Muscle layer of colon (tissue), 2 donors: ENCODE data around the gene CDYL2.

Source experiments
- H3K27ac ChIP-seq: one replicate; pipeline ENCODE4 v1.7.0; 2013; ENCODE audit warnings: low read depth, mild to moderate bottlenecking, low read length, moderate library complexity
- H3K27me3 ChIP-seq, 2 donors: one replicate each; pipeline ENCODE4 v1.7.0; 2013; ENCODE audit warnings: low read length in 2 of 2, mild to moderate bottlenecking in 2 of 2; ENCODE audit not compliant: insufficient read depth in 2 of 2, control insufficient read depth in 1 of 2
- H3K36me3 ChIP-seq: one replicate; pipeline ENCODE4 v1.7.0; 2013; ENCODE audit warnings: mild to moderate bottlenecking, low read length; ENCODE audit not compliant: insufficient read depth
- H3K4me1 ChIP-seq: one replicate; pipeline ENCODE4 v1.7.0; 2013; ENCODE audit warnings: mild to moderate bottlenecking, low read length; ENCODE audit not compliant: insufficient read depth
- H3K4me3 ChIP-seq, 2 donors: one replicate each; pipeline ENCODE4 v1.7.0; 2013; ENCODE audit warnings: low read length in 2 of 2, low read depth in 1 of 2, mild to moderate bottlenecking in 1 of 2, moderate library complexity in 1 of 2
- H3K9ac ChIP-seq: one replicate; pipeline ENCODE4 v1.7.0; 2013; ENCODE audit warnings: low read length
- H3K9me3 ChIP-seq: one replicate; pipeline ENCODE4 v1.7.0; 2013; ENCODE audit warnings: mild to moderate bottlenecking, low read length
- donor health status: abdominal sarcoma.
- donor health status: Adenocarcinoma of cecum.

The CDYL2 gene, protein sequence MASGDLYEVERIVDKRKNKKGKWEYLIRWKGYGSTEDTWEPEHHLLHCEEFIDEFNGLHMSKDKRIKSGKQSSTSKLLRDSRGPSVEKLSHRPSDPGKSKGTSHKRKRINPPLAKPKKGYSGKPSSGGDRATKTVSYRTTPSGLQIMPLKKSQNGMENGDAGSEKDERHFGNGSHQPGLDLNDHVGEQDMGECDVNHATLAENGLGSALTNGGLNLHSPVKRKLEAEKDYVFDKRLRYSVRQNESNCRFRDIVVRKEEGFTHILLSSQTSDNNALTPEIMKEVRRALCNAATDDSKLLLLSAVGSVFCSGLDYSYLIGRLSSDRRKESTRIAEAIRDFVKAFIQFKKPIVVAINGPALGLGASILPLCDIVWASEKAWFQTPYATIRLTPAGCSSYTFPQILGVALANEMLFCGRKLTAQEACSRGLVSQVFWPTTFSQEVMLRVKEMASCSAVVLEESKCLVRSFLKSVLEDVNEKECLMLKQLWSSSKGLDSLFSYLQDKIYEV

DNA sequence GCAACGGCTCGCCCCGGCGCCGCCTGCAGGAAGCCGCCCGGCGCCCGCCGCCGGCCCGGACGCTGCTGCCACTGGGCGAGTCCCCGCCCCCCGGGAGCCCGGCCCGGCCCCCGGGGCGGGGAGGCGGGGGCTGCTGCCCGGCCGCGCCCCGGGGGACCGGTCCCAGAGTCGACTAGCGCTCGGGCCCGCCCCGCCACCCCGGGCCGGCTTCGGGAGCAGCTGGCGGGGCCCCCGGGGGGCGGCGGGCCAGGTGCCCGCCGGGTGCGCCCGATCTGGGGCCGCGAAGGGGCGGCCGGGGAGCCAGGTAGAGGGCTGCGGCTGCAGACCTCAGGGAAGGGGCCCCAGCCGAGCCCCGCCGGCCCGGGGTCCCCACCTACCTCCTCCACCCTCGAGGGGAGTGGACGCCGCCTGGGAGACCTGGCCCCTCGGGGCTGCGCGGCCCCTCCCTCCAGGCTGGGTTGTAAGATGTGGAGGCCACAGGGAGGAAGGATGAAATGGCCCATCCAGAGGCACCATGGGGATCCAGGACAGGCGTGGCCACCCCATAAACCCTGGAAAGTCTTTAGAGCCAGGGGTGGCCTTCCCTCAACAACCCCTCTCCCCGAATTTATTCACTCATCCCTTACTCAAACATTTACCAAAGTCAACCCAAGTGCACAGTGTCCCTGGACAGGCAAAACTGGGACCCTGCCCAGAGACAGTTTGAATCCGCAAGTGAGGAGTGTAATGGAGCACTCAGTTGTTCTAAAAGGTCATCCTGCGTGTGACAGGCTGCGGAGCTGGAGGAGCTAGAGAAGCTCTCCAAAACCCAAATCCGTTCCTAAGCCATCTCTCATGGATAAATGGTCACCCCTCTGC, at the start of gene CDYL2:
Gene CDYL2, minus strand, starts transcription at position 73 of the 858 bp plus-strand sequence. CDS start 425 bp downstream, outside the sequence.
- Histone ChIP-seq H3K4me3 (peak within 1 kb of the TSS in 1 of 2 donors; percentile 36), H3K27ac (no peak within 1 kb of the TSS), H3K36me3 (no peaks in the 10 kb centered on the region), H3K27me3 (peaks cover 0 to 9% of the 10 kb centered on the region in 2 donors), H3K9ac (no peak within 1 kb of the TSS), H3K9me3 (no peaks in the 10 kb centered on the region), H3K4me1 (peaks cover 5% of the 10 kb centered on the region)

DNA sequence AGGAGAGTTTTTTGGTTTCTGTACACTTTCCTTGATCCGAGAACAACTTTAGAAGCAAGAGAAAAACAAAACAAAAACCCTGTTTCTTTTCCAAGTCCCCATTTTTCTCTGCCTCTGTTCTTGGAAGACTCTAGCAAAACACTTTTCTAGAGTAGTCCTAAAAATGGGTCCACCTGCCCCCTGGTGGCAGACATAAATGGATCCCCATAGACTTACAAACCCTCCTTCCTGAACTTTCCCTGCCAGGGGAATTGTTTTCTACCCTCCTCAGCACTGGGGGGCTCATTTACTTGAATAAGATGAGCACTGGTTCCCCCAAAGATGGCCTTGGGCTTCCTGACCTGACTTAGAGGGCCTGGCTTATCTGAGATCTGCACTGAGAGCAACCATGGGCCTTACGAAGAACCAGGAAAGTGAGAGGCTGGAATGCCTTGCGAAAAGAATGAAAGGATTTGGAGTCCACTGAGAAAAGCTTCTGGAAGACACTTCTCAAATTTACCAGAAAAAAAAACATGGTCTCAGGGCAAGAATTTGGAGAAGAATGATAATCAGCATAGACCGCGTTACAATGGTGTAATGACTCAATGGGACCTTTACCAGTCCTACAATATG, 48.0 kb upstream of the CDYL2 start:
- Histone ChIP-seq H3K9me3 (no peaks in the 10 kb centered on the region), H3K27ac (no peak overlapping the region), H3K9ac (no peak overlapping the region), H3K4me1 (no peaks in the 10 kb centered on the region), H3K27me3 (no peaks in the 10 kb centered on the region), H3K4me3 (no peak overlapping the region), H3K36me3 (no peaks in the 10 kb centered on the region)

DNA sequence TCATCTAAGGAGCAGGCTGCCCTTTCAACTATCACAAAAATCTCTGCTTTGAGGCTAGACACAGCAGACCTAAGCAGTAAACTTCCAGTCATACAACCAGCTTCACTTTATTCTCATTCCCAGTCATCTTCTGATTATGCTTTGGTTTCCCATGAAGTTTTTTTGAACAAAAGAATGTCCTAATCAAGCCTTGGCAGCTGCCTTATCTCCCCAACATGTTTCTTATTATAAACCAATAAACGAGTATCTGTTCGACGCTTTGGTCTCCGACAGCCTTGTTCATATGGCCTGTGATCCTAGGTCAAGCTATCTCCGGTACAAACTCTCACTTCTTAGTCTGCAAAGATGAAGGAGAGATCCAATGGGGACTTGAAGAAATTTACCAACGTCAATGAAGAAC, 47.4 kb upstream of the CDYL2 start:
- no peak overlapping the region for H3K9ac ChIP-seq
- no peak overlapping the region for H3K27ac ChIP-seq
- H3K9me3 ChIP-seq, result no peaks in the 10 kb centered on the region
- H3K4me1 ChIP-seq, result no peaks in the 10 kb centered on the region
- H3K27me3 ChIP-seq, result no peaks in the 10 kb centered on the region
- H3K36me3 ChIP-seq, result no peaks in the 10 kb centered on the region
- no peak overlapping the region for H3K4me3 ChIP-seq

DNA sequence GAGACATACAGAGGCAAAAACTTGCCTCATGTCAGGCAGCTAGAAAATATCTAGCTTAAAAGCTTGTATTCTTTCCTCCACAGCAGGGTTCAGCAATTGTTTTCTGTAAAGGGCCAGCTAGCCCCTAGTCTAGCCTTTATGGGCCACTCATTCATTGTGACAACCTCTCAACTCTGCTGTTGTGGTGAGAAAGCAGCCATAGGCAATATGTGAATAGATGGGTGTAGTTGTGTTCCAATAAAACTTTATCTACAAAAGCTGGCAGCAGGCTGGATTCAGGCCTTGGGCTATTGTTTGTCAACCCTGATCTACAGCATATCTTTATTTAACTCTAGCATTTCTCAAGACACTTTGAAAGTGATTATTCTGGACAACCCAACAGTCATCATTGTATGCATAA, 46.4 kb upstream of the CDYL2 start:
- H3K4me3 ChIP-seq, result no peak overlapping the region
- H3K27me3 ChIP-seq, result no peaks in the 10 kb centered on the region
- H3K9me3 ChIP-seq, result no peaks in the 10 kb centered on the region
- no peak overlapping the region for H3K27ac ChIP-seq
- no peak overlapping the region for H3K9ac ChIP-seq
- no peaks in the 10 kb centered on the region for H3K4me1 ChIP-seq
- no peaks in the 10 kb centered on the region for H3K36me3 ChIP-seq

DNA sequence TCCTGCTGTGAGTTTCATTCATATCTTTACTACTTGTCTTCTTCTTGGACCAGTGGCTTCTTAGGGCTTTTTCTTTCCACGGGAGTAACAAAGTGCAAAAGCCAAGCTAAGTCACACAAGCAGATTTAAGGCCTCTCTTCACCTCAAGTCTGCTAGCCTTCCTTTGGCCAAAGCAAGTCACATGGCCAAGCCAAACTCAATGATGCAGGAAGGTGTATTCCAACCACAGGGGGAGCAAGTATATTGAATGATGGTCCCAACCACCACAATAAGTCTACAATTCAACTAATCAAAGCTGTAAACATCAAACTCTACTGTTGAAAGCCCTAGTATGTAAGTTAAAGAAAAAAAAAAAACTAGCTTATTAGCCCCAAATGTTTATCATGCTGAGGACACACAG, 44.5 kb upstream of the CDYL2 start:
- Histone ChIP-seq H3K36me3 (no peaks in the 10 kb centered on the region), H3K9me3 (no peaks in the 10 kb centered on the region)

DNA sequence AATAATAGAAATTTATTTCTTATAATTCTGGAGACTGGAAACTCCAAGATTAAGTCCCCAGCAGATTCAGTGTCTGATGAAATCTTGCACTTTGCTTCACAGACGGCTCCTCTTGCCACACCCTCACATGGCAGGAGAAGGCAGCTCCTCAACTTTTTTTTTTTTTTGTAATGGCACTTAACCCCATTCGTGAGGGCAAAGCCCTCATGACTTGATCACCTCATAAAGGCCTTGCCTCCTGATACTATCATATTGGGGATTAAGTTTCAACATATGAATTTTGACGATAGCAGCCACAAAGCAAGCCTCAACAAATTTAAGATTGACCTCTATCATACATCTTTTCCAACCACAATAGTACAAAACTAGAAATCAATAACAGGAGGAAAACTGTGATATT, 42.3 kb upstream of the CDYL2 start:
- no peak overlapping the region for H3K27ac ChIP-seq
- H3K36me3 ChIP-seq, result no peaks in the 10 kb centered on the region
- no peak overlapping the region for H3K9ac ChIP-seq
- no peaks in the 10 kb centered on the region for H3K9me3 ChIP-seq
- H3K4me1 ChIP-seq, result no peaks in the 10 kb centered on the region
- no peak overlapping the region for H3K4me3 ChIP-seq
- H3K27me3 ChIP-seq, result no peaks in the 10 kb centered on the region

More for the DNA sequence above, 44.5 kb upstream of the CDYL2 start:
- Histone ChIP-seq H3K4me1 (no peaks in the 10 kb centered on the region), H3K27ac (no peak overlapping the region), H3K9ac (no peak overlapping the region), H3K4me3 (no peak overlapping the region), H3K27me3 (no peaks in the 10 kb centered on the region)

DNA sequence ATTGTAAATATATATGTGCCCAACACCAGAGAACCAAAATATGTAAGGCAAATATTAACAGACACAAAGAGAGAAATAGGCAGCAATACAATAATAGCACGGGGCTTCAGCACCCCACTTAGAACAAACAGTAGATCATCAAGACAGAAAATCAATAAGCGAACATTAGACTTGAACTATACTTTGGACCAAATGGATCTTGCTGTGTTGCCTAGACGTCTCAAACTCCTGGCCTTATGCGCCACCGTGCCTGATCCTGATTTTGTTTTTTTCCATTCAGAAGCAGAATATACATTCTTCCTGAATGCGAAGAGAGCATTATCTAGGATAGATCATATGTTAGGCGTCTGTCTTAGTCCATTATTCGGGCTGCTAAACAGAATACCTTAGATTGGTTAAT, 41.9 kb upstream of the CDYL2 start:
- Histone ChIP-seq H3K27ac (no peak overlapping the region), H3K9me3 (no peaks in the 10 kb centered on the region), H3K9ac (no peak overlapping the region), H3K27me3 (no peaks in the 10 kb centered on the region), H3K4me3 (no peak overlapping the region), H3K4me1 (no peaks in the 10 kb centered on the region), H3K36me3 (no peaks in the 10 kb centered on the region)

DNA sequence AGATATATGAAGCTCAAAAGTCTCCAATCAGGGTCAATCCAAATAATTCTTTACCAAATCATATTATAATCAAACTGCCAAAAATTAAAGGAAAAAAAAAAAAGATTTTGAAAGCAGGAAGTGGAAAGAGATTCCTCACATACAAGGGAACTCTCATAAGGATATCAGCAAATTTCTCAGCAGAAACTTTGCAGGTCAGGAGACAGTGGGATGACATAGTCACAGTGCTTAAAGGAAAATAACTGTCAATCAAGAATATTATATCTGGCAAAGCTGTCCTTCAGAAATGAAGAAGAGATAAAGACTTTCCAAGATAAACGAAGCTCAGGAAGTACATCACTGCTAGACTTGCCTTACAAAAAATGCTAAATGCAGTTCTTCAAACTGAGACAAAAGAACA, 40.0 kb upstream of the CDYL2 start:
- no peaks in the 10 kb centered on the region for H3K27me3 ChIP-seq
- H3K27ac ChIP-seq, result no peak overlapping the region
- no peaks in the 10 kb centered on the region for H3K4me1 ChIP-seq
- no peaks in the 10 kb centered on the region for H3K9me3 ChIP-seq
- H3K4me3 ChIP-seq, result no peak overlapping the region
- H3K9ac ChIP-seq, result no peak overlapping the region
- no peaks in the 10 kb centered on the region for H3K36me3 ChIP-seq

DNA sequence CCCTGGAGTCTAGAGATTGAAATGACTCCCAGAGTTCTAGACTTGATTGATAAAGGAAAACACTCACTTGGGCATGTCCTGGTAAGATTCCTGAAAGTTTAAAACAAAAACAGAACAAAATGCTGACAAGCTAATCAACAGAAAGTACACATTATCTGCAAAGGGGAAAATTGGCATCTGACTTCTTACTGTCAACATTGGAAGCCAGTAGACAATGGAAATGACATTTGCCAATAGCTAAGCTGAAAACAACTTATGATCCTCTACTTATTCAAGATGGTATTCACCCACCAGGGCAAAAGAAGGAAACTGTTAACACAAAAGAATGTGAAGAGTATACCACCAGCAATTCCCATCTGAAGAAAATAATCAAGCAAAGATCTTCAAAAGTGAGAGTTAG, 36.8 kb upstream of the CDYL2 start:
- Histone ChIP-seq H3K9me3 (no peaks in the 10 kb centered on the region), H3K27ac (no peak overlapping the region), H3K4me1 (no peaks in the 10 kb centered on the region), H3K4me3 (no peak overlapping the region), H3K27me3 (peaks cover 0 to 5% of the 10 kb centered on the region in 2 donors), H3K36me3 (no peaks in the 10 kb centered on the region), H3K9ac (no peak overlapping the region)

DNA sequence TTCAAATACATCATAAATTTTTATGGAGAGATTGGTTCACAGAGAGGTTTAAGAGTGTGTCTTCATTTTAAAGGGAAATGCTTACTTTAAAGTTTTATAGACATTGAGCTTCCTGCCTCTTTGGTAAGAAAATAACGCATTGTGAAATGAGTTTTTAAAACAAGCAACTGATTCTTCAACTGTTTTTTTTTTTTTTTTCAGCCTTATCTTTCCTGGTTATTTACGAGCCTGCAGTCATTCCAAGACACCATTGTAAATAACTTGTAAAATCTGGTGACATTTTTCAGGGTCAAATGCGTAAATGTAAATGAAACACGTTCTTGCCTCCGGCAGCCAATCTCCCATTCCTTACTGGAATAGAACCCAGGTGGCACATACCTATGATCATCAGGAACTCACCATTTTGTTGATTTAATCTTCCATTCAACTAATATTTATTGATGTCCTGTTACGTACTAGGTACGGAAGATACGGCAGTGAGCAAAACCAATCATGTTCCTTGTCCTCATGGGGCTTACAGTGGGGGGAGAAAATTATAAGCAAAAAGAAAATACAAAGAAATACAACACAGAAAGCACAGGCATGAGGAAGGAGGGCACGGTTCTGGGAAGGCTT, 33.2 kb upstream of the CDYL2 start:
- H3K4me3 ChIP-seq, result no peak overlapping the region
- no peaks in the 10 kb centered on the region for H3K9me3 ChIP-seq
- no peaks in the 10 kb centered on the region for H3K4me1 ChIP-seq
- peaks cover 0 to 5% of the 10 kb centered on the region in 2 donors for H3K27me3 ChIP-seq
- no peak overlapping the region for H3K9ac ChIP-seq
- H3K36me3 ChIP-seq, result no peaks in the 10 kb centered on the region
- no peak overlapping the region for H3K27ac ChIP-seq

DNA sequence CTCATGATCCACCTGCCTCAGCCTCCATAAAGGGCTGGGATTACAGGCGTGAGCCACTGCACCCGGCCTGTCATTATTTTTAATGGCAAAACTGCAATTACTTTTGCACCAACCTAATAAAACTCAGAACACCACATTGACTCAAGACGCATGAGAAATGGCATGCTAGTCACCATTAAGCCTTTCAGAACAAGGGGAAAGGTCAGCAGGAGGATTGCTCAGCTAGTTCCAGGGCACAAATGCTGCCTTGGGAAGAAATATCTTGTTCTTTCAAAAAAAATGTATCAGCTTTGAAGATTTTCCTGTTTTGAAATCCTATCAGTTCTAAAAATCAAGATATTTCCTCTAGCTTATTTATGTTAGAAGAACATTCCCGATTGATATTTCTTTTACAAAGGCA, 32.4 kb upstream of the CDYL2 start:
- Histone ChIP-seq H3K27me3 (peaks cover 0 to 5% of the 10 kb centered on the region in 2 donors), H3K36me3 (no peaks in the 10 kb centered on the region), H3K27ac (no peak overlapping the region), H3K4me3 (no peak overlapping the region), H3K9ac (no peak overlapping the region), H3K4me1 (no peaks in the 10 kb centered on the region), H3K9me3 (no peaks in the 10 kb centered on the region)
